Esophagus muscularis mucosa (tissue), 4 donors: ENCODE results near the gene TTI1.

ENCODE experiments used
- CTCF ChIP-seq, 3 experiments: fragments of 200-600 bp in 2 of 3; fragments of 450-650 bp in 1 of 3; sonication (generic) in 2 of 3; IDR thresholded peaks; one replicate each; pipeline ENCODE4 v1.5.1; 2017 to 2019; ENCODE audit warnings: antibody characterized with exemption in 3 of 3, mild to moderate bottlenecking in 2 of 3, moderate library complexity in 1 of 3
- EP300 ChIP-seq: sonication (generic); formaldehyde crosslinking; IDR thresholded peaks from one replicate; pipeline ENCODE4 v1.6.1; 2017; ENCODE audit warnings: antibody characterized with exemption
- POLR2A ChIP-seq: fragments of 450-650 bp; IDR thresholded peaks from one replicate; pipeline ENCODE4 v1.6.1; 2017; ENCODE audit warnings: antibody characterized with exemption, moderate library complexity, mild to moderate bottlenecking, low read depth
- POLR2AphosphoS5 ChIP-seq, 2 donors: sonication (generic); formaldehyde crosslinking; IDR thresholded peaks; one replicate each; pipeline ENCODE4 v1.6.1; 2017; ENCODE audit warnings: antibody characterized with exemption in 2 of 2

GRCh38 chr20:37954626-37955025 lies 78.6 kb downstream of the TTI1 start:
- TF ChIP-seq CTCF (IDR thresholded peaks at IDR 0.05) (no peak), POLR2A (no peak), EP300 (no peak), POLR2AphosphoS5 (IDR thresholded peaks at IDR 0.05) (no peak)
